Activated naive CD4-positive, alpha-beta T cell treated with anti-CD3 and anti-CD28 coated beads, Interleukin-2, amount 50 U/mL, for 16 hours (primary cell): ENCODE measurements around the gene SAV1.

Experiments
- DNase-seq: peaks from one replicate; pipeline ENCODE4 v3.0.0-alpha.2; 2020

The SAV1 gene

DNA sequence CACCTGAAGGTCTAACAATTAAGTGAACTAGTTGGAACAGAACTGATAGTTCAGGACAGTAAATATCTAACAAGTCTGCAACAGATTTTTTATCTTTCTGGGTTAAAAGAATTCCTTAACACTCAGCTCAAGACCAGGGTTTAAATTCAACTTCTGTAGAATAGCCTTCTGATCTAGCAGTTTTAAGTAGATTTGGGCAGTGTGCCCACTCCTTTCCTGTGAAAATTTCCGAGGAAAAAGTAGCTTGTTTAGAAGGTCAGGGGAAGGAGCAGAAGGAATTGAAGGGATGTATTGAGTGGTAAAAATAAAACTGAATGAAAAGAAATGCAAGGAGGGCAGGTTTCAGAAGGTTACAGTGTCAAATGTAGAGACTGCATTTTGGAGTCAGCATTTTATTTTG lies 62.3 kb downstream of the SAV1 start:
- no peak for DNase-seq

DNA sequence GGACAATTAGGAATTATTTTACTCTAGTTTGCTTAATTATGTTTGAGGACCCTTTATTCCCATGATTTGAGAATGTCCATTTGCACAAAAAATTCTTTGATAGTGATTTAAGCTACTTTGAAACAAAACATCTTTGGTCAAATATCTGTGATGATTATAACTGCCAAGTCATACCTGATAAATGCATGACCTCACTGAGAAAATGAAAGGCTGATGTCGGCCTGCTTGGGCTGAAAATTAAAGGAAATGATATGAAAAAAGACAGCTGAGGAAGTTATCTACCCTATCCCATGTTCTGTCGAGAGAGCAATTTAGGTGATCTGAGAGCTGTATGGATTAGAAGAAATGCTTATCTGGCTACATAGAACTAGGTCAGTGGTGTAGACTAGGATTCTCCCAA lies 64.5 kb downstream of the SAV1 start:
- no peak for DNase-seq

DNA sequence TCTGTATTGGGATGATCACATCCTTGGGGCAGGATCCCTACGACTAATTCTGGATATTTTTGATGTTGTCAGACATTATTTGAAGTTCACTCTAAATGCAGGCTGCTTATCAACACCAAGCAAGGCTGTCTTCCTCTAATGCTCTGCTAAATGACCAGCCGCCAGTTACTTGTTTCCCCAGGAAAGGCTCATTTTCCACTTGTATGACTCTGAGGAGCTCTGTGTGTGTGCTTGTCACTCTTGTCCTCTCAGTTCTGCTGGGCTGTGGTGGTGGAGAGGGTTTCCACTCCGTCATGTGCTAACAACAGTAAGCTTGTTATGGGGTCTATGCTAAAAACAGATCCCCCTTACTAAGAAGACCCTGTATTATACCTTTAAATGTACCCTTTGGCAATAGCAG lies 66.1 kb downstream of the SAV1 start:
- DNase-seq: no peak

DNA sequence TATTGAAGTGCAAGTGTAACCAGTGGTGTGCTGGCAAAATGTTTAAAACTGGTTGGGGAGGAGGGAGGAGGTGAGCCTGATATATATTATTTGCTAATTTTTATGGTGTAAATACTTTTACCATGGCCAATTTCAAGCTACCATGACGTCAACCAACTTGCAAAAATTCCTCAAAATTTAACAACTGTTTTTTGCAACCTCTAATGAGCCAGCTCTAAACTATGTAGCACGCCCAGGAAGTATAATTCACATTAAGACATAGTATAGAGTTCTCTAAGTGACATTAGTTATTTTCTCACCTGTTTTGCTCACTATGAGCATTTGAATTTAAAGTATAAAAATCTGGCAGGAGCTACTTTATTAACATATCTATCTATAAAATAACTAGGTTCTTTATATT lies 66.7 kb downstream of the SAV1 start:
- DNase-seq: no peak

DNA sequence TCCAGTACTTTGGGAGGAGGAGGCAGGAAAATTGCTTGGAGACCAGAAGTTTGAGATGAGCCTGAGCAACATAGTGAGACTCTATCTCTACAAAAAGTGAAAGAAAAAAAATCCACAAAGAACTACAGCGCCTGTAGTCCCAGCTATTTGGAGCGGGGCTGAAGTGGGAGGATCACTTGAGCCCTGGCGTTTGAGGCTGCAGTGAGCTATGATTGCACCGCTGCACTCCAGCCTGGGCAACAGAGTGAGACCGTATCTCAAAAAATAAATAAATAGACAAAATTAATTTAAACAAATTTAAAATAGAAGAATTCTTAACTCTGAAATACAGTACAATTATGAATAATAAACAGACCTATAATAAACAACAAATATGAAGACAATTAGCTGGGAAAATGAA lies 67.3 kb downstream of the SAV1 start:
- DNase-seq: no peak

DNA sequence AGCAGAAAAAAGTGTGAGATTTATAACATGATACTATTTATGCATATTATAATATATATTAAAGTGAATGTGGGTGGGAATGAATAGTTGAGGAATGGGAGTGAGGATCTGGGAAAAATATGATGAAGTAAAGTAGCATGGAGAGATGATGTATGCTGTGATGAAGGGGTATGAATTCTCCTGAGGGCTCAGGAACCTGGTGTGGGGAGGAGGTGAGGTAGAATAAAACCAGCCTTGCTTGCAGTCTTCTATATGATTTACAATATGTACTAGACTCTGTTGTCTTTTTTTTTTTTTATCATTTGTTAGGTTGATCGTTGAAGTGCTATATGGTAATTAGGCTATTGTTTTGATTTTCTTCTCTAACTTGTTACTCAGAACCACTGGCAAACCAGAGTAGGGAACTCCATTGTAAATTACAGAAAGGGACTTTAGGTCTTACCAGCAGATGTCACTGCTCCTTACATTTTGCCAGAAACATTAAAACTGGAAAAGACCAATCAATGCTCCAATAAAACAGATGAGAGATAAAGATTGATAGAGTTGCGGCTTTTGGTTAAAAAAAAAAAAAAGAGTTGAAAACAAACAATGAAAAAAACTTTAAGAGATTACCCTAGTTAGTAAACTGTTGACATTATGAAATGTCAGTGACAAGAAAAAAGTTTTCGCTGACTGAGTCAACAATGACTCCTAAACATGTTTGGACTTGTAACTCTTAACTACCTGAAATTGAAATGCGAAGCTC lies 68.2 kb downstream of the SAV1 start:
- DNase-seq: no peak

DNA sequence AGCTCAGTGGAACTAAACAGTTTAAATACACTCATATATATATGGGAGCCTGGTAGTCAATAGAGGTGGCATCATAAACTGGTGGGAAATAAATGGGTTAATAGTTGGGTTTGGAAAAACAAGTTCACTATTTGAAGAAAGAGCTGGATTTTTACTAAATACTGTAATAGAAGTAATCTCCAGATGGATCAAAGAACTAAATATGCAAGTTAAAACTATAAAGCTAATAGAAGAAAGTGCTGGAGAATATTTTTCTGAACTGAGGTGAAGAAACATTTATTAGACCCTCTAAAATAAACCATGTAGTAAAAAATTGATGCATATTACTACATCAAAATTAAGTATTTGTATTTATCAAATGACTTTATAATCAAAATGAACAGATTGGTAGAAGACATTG lies 69.3 kb downstream of the SAV1 start:
- DNase-seq: no peak

DNA sequence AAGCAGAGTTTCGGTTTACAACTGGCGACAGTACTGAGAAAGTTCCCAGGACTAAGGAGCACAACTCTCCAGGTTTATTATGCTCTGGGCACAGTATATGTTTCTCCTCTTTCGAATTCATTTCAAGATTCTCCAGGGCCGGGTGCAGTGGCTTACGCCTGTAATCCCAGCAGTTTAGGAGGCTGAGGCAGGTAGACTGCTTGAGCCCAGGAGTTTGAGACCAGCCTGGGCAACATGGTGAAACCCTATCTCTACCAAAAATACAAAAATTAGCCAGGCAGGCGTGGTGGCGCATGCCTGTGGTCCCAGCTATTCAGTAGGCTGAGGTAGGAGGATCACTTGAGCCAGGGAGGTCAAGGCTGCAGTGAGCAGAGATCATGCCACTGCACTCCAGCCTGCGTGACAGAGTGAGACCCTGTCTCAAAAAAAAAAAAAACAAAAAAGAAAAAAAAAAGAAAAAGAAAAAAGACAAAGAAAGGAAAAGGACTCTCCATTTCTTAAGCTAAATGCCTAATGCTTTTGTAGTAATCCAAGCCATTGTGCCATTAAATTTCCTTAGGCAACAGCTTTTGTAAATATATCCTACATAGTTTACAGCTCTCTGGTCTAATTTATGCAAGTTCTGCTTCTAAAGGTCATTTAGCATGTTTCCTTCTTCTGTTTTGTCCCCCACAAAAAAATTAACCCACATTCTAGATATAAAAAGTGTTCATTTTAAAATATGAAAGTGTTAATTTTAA lies 73.4 kb downstream of the SAV1 start:
- no peak for DNase-seq

DNA sequence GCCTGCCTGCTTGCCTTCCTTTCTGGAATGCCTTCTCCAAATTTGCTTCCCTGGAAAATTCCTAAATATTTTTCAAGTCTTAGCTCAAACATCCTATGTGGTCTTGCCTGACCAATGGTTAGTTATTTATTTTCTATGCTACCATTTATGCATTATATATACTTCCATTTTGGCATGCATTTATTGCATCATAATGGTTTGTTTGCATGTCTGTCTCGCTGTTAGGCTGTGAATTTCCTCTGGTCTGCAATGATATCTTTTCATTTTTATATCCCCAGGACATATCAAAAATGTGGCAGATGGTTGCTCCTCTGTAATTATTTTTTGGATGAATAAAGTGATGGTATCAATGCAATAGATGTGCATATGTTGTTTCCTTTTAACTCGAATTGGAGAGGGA lies 77.6 kb downstream of the SAV1 start:
- no peak for DNase-seq
